K562 (cell line): ENCODE data around the gene KRT76. TPM values are rescaled to one million over a fixed set of nuclear protein-coding genes. Genes with fewer than 3 reads are reported as not detected.

Source experiments
- ATAC-seq: fragments of 200-7000 bp; cut with Tn5 transposase; 3 replicates; pipeline ENCODE4 v1.9.1; 2020; ENCODE audit warnings: moderate library complexity
- BruUV-seq: library from RNA; stranded (reverse); fragments of 400-500 nt; replicated peaks from 2 replicates; lab custom pipeline; 2021; lab: Mats Ljungman, UMichigan
- CTCF ChIA-PET: fragments of 300-600 bp; formaldehyde crosslinking; extraction: SDS; loops from one replicate; lab custom pipeline; 2021; ENCODE audit warnings: low intra/inter-chr PET ratio; lab: Yijun Ruan, JAX
- POLR2A ChIA-PET: fragments of 300-600, 350-650 bp; sonication (Branson Sonifier 250); formaldehyde crosslinking; extraction: SDS; loops from one replicate; lab custom pipeline; 2021; ENCODE audit warnings: antibody characterized with exemption, inconsistent platforms; lab: Yijun Ruan, JAX
- DNase-seq, 4 experiments: peaks; one replicate each; pipeline versions ENCODE4 v3.0.0 to v3.0.0-alpha.2; 2011 to 2018; ENCODE audit warnings: low spot score in 3 of 4, mixed read lengths in 3 of 4; ENCODE audit errors: extremely low read depth in 1 of 4
- FAIRE-seq: peaks from 2 replicates; lab custom pipeline; 2011; peaks lifted over from hg19 to GRCh38; lab: Jason Lieb, UNC
- H2AFZ ChIP-seq: 2 replicates; pipeline ENCODE4 v1.6.0; 2011; ENCODE audit warnings: low read depth, low read length, control low read depth, inconsistent platforms
- H3K27ac ChIP-seq: fragments of 200-600 bp; 3 replicates; pipeline ENCODE4 v1.8.0; 2011; ENCODE audit warnings: low read depth, mild to moderate bottlenecking, control low read depth, inconsistent platforms, low read length, moderate library complexity, mixed read lengths; ENCODE audit errors: extremely low read depth
- H3K27me3 ChIP-seq, 2 experiments: fragments of 300-600 bp in 1 of 2; 2 replicates in 1 of 2; 3 replicates in 1 of 2; pipeline versions ENCODE4 v1.6.0 to v1.8.0; 2011; ENCODE audit warnings: inconsistent platforms in 2 of 2, low read length in 2 of 2, mild to moderate bottlenecking in 1 of 2, mixed read lengths in 1 of 2, moderate library complexity in 1 of 2; ENCODE audit not compliant: control insufficient read depth in 2 of 2, insufficient read depth in 2 of 2
- H3K36me3 ChIP-seq: fragments of 300-600 bp; 3 replicates; pipeline ENCODE4 v1.8.0; 2011; ENCODE audit warnings: mild to moderate bottlenecking, low read length, inconsistent platforms; ENCODE audit not compliant: control insufficient read depth, insufficient read depth
- H3K4me1 ChIP-seq, 2 experiments: fragments of 200-600 bp in 1 of 2; replicated peaks in 1 of 2; 2 replicates in 1 of 2; 3 replicates in 1 of 2; pipeline versions ENCODE4 v1.5.1 to v1.8.0; 2011; ENCODE audit warnings: inconsistent platforms in 2 of 2, low read length in 2 of 2, mild to moderate bottlenecking in 1 of 2, mixed read lengths in 1 of 2, moderate library complexity in 1 of 2; ENCODE audit not compliant: control insufficient read depth in 2 of 2, insufficient read depth in 2 of 2
- H3K4me2 ChIP-seq: 2 replicates; pipeline ENCODE4 v1.6.1; 2011; ENCODE audit warnings: low read length, control low read depth, inconsistent platforms, mixed read lengths; ENCODE audit not compliant: insufficient read depth
- H3K4me3 ChIP-seq: fragments of 200-600 bp; sonication (generic), shearing (Covaris generic); 2 replicates; pipeline ENCODE4 v1.5.1; 2016; ENCODE audit warnings: control low read depth, inconsistent platforms
- H3K79me2 ChIP-seq: fragments of 200-600 bp; 3 replicates; pipeline ENCODE4 v1.8.0; 2011; ENCODE audit warnings: low read length, inconsistent platforms; ENCODE audit not compliant: control insufficient read depth, insufficient read depth
- H3K9ac ChIP-seq, 2 experiments: 2 replicates each; pipeline versions ENCODE4 v1.6.0 to v1.6.1; 2011; ENCODE audit warnings: low read depth in 2 of 2, low read length in 2 of 2, control low read depth in 1 of 2, inconsistent platforms in 1 of 2, mild to moderate bottlenecking in 1 of 2, mixed read lengths in 1 of 2; ENCODE audit not compliant: insufficient read depth in 1 of 2
- H3K9me1 ChIP-seq: one replicate; pipeline ENCODE4 v1.6.0; 2011; ENCODE audit warnings: inconsistent platforms, mild to moderate bottlenecking, low read length, moderate library complexity; ENCODE audit not compliant: control insufficient read depth, insufficient read depth
- H3K9me3 ChIP-seq: replicated peaks from 2 replicates; pipeline ENCODE4 v1.5.1; 2011; ENCODE audit warnings: low read depth, low read length, inconsistent platforms; ENCODE audit not compliant: control insufficient read depth, insufficient read depth
- H4K20me1 ChIP-seq: replicated peaks from 2 replicates; pipeline ENCODE4 v1.6.1; 2011; ENCODE audit warnings: low read length, inconsistent platforms, mixed read lengths; ENCODE audit not compliant: control insufficient read depth, insufficient read depth
- DDX20 ChIP-seq: fragments of 450-650 bp; IDR thresholded peaks from 2 replicates; pipeline ENCODE4 v1.6.1; 2016; ENCODE audit warnings: missing genetic modification characterization, low read depth, mild to moderate bottlenecking, missing compliant biosample characterization, moderate library complexity
- MCM2 ChIP-seq: fragments of 450-650 bp; IDR thresholded peaks from 2 replicates; pipeline ENCODE4 v1.6.1; 2017; ENCODE audit warnings: low read depth, mild to moderate bottlenecking
- SMARCA4 ChIP-seq: fragments of 450-650 bp; IDR thresholded peaks from 2 replicates; pipeline ENCODE4 v1.6.1; 2016
- SREBF2 ChIP-seq: sonication (generic); formaldehyde crosslinking; IDR thresholded peaks from 2 replicates; pipeline ENCODE4 v1.4.0; 2020; ENCODE audit warnings: mild to moderate bottlenecking, missing genetic modification reagents
- TCFL5 ChIP-seq: fragments of 250-450 bp; sonication (Bioruptor Pico); conservative IDR thresholded peaks from 2 replicates; pipeline ENCODE4 v1.6.1; 2021; ENCODE audit warnings: mild to moderate bottlenecking, moderate library complexity, matching md5 sums
- ZC3H8 ChIP-seq: fragments of 450-650 bp; IDR thresholded peaks from 2 replicates; pipeline ENCODE4 v1.6.1; 2017
- ZNF140 ChIP-seq: fragments of 250-450 bp; sonication (Bioruptor Pico); IDR thresholded peaks from 2 replicates; pipeline ENCODE4 v1.8.0; 2021; ENCODE audit warnings: moderate library complexity, mild to moderate bottlenecking, inconsistent platforms
- WGBS: fragments of 100-300 bp; shearing (Covaris generic); methylation state at CpG from one replicate; pipeline ENCODE4 v1.1.6; 2016; ENCODE audit warnings: low coverage, mixed read lengths; ENCODE audit not compliant: insufficient coverage; ENCODE audit errors: missing lambda C conversion rate; 5-methylcytosine and 5-hydroxymethylcytosine counted together
- in situ Hi-C: fragments of 300-500 bp; cut with MboI; formaldehyde crosslinking; loops from 4 replicates; pipeline ENCODE4 v1.15.0; 2018; ENCODE audit warnings: inconsistent platforms, mixed read lengths
- intact Hi-C: fragments of 100-400 bp; cut with micrococcal nuclease; formaldehyde crosslinking; loops from 2 replicates; pipeline ENCODE4 v1.14.2; 2022
- polyA plus RNA-seq, 8 experiments: library from polyadenylated mRNA; depleted of rRNA in 4 of 8; stranded (reverse) in 5 of 8; unstranded in 3 of 8; fragments of >200 nt; fragmentation: Nextera tagmentation in 2 of 8; fragmentation: Illumina TruSeq in 1 of 8; extraction: Ambion mirVana in 2 of 8; extraction: Trizol in 1 of 8; gene quantifications; 2 replicates each; pipeline versions ENCODE4 v1.2.1 to v1.2.3, GENCODE V29; 2011 to 2014; ENCODE audit warnings: inconsistent platforms in 1 of 8, missing spikeins in 1 of 8
- total RNA-seq, 7 experiments: library from RNA; depleted of rRNA in 6 of 7; stranded (reverse); fragments of >200 nt in 6 of 7; fragmentation: Illumina TruSeq in 2 of 7; extraction: Trizol in 2 of 7; gene quantifications; 2 replicates each; pipeline versions ENCODE4 v1.2.1 to v1.2.3, GENCODE V29; 2011 to 2021; ENCODE audit warnings: low replicate concordance in 1 of 7
- TF ChIP-seq, protein P1 (sequence below): fragments of 250-450 bp; sonication (Bioruptor Pico); IDR thresholded peaks from 2 replicates; pipeline ENCODE4 v1.5.0; 2021

The KRT76 gene
- total and polyA plus RNA-seq, 9 of the 15 experiments (the other 6 are each of a cell fraction or from before 2014, with no cell fraction given) = not detected

DNA sequence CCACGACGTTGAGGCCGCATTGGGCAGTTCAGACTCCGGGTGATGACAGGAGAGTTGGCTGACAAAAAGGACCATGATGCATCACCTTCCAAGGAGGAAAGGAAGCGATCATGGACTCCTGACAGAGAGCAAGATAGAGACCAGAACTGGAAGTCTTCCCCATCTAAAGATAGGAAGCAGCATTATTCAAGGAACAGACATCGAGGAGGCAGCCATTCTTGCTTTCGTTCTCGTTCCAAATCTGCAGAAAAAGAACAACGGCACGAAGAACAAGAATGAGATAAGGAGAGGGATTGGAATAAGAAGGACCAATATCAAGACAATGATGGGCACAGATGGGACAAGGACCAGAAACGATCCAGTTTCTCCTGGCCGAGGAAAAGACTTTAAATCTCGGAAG, 46.8 kb downstream of the KRT76 start:
- 3% methylated on average over 13 of the region's 13 CpGs for WGBS
- in situ Hi-C loops = no loop called here
- H3K4me3 ChIP-seq = no peak overlapping the region
- BruUV-seq = no TSS peak
- DNase-seq (no peak), ATAC-seq (no peak)
- H3K4me2 ChIP-seq = no peak overlapping the region
- peaks cover 31 to 57% of the 10 kb centered on the region in 2 experiments for H3K27me3 ChIP-seq
- no peaks in the 10 kb centered on the region for H3K9me3 ChIP-seq
- H3K36me3 ChIP-seq = no peaks in the 10 kb centered on the region
- CTCF ChIA-PET = no interaction called here
- TF ChIP-seq, protein P1, sequence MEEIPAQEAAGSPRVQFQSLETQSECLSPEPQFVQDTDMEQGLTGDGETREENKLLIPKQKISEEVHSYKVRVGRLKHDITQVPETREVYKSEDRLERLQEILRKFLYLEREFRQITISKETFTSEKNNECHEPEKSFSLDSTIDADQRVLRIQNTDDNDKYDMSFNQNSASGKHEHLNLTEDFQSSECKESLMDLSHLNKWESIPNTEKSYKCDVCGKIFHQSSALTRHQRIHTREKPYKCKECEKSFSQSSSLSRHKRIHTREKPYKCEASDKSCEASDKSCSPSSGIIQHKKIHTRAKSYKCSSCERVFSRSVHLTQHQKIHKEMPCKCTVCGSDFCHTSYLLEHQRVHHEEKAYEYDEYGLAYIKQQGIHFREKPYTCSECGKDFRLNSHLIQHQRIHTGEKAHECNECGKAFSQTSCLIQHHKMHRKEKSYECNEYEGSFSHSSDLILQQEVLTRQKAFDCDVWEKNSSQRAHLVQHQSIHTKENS (CRISPR knock-in tag) = no peak
- TF ChIP-seq ZC3H8 (no peak), ZNF140 (no peak), SREBF2 (CRISPR knock-in tag) (no peak), SMARCA4 (no peak), MCM2 (no peak), DDX20 (tag) (no peak), TCFL5 (CRISPR knock-in tag) (no peak)
- TF ChIP-seq, all 486 proteins: peak for 0
- Histone ChIP-seq H3K9ac (no peak overlapping the region), H3K79me2 (no peaks in the 10 kb centered on the region), H3K4me1 (no peaks in the 10 kb centered on the region), H3K9me1 (no peaks in the 10 kb centered on the region), H2AFZ (no peak overlapping the region), H3K27ac (no peak overlapping the region), H4K20me1 (0 out of 2 replicates have a peak, but pooled peaks cover 5% of the 10 kb centered on the region)
- no peak for FAIRE-seq
- intact Hi-C loops = no loop called here
- POLR2A ChIA-PET = no interaction called here
